GM12801 (cell line): Measurements from ENCODE around the gene ALDOB.

Source experiments
- TF ChIP-seq, protein P1 (sequence below): IDR thresholded peaks from one replicate; pipeline ENCODE4 v1.5.1; 2011; ENCODE audit warnings: control low read depth; ENCODE audit not compliant: insufficient read length; ENCODE audit errors: extremely low read depth

The ALDOB gene

DNA sequence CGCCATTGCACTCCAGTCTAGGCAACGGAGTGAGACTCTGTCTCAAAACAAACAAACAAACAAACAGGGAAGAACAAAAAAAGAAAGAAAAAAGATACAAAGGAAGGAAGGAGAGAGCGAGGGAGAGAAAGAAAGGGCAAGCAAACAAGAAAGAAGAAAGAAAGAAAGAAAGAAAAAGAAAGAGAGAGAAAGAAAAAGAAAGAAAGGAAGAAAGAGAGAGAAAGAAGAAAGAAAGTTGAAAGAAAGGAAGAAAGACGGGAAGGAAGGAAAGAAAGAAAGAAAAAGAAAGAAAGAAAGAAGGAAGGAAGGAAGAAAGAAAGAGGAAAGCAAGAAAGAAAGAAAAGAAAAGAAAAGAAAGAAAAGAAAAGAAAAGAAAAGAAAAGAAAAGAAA, 13.1 kb upstream of the ALDOB start:
- TF ChIP-seq, protein P1, sequence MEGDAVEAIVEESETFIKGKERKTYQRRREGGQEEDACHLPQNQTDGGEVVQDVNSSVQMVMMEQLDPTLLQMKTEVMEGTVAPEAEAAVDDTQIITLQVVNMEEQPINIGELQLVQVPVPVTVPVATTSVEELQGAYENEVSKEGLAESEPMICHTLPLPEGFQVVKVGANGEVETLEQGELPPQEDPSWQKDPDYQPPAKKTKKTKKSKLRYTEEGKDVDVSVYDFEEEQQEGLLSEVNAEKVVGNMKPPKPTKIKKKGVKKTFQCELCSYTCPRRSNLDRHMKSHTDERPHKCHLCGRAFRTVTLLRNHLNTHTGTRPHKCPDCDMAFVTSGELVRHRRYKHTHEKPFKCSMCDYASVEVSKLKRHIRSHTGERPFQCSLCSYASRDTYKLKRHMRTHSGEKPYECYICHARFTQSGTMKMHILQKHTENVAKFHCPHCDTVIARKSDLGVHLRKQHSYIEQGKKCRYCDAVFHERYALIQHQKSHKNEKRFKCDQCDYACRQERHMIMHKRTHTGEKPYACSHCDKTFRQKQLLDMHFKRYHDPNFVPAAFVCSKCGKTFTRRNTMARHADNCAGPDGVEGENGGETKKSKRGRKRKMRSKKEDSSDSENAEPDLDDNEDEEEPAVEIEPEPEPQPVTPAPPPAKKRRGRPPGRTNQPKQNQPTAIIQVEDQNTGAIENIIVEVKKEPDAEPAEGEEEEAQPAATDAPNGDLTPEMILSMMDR, result no peak

DNA sequence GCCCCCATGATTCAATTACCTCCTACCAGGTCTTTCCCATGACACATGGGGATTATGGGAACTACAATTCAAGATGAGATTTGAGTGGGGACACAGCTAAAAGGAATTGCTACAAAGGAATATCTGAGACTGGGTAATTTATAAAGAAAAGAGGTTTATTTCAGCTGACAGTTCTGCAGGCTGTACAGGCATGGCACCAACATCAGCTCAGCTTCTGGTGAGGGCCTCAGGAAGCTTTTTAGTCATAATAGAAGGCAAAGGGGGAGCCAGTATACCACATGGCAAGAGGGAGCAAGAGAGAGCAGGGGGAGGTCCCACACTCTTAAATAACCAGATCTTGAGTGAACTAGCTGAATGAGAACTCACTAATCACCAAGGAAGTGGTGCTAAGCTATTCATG, 11.2 kb upstream of the ALDOB start:
- TF ChIP-seq, protein P1, result no peak

DNA sequence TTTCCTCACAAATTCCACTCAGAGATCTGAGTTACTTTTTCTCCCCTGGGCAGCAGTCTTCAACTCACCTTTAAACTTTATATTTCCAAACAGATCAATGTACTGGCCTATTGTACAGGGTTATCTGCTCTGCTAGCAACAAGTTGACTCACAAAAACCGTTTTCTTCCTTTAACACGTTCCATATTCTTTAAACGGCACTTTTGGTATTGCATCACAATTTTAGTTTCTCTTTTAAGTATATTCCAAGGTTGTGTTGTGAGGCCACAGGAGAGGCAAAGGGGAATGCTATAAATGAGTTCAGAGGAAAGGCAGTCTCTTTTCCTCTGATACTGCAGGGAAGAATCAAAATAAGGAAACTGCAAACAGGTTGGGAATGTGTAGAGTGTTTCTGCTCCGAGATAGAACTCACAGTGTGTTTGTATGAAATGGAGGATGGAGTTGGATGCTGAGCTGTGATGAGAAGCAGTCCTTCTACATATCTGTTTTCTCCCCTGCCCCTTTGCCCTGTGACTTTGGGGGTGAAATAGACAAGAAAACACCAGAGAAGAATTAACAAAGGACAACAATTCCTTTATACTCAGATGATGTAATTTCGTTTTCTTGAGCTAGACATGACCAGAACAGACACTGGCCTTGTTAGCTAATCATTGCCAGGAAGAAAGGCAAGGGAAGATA, 9.9 kb upstream of the ALDOB start:
- TF ChIP-seq, protein P1, result no peak

DNA sequence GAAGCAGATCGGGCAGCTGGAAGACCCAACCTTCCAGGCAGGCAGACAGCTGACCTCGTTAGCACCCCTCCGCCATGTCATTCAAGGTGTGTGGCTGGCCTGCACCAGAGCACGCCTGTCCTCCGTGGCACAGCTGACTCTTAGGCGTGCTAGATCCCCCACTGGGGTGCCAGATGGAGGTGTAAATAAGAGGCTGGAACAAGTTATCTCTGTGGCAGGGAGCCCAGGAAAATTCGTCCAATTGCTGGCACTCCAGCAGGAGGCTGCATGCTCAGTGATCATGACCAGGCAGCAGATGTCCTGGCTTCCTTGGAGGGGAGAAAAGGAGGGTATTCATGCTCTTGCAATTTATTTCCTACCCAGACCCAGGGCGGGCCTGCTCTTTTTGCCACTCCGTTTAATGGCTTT, 7.8 kb upstream of the ALDOB start:
- TF ChIP-seq, protein P1, result no peak

DNA sequence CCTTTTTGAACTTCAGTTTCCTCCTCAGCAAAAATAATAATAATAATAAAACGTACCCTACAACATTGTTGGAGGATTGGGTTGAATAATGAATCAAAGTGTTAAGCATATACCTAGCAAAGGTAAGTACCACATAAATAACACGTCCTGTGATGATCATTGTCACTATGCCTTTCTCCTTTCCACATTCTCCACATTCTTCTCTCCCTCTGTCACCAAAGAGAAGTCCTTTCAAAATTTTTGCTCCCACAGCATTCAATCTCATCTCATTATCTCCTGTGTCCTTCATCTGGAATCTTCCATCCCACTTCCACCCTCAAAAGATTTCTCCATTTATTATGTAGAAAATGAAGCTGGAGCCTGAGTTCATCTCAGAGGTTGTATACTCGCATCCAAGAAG, 7.2 kb upstream of the ALDOB start:
- TF ChIP-seq, protein P1, result no peak

DNA sequence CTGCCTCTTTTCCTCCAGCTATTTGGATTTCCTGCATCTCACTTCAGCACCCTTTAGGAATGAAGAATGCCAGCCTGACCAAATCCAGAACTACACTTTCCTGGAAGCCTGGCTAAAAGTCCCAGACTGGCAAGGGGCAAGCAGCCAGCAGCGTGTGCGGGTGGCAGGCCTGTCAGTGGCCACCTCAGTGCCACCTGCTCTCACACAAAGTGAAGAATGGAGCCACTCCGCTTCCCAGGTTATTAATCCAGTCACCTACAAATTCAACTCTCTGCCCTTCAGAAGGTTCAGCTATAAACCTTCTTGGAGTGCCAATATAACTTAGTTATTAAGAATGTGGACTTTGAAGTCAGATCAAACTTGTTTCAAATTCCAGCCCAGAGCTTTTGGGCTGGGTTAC, 6.7 kb upstream of the ALDOB start:
- TF ChIP-seq, protein P1, result no peak

DNA sequence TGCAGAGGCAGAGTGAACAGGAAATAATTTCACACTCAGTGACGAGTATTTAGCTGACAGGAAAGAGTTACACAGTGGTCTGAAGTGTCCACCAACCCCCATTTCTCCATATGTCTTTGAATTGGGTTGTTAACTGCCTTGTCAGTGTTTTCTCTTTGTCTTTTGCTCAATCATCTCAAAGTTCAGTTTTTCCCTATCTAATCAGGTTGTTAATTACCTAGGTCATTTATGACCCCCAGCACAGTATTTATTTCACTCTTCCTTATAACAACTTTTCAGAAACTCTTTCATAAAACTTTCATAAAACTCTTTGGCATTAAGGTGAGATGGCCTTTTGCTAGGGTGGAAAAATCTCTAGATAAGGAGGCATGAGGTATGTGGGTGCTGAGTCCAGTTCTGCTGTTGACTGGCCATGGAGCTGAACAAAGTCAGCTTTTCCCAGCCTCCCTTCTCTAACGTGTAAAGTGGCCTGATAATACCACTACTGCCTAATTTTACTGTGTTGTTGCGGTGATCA, 5.2 kb upstream of the ALDOB start:
- TF ChIP-seq, protein P1, result no peak
